ELR (cell line): Measurements from ENCODE around the gene FANCE.

ENCODE experiments used
- DNase-seq: peaks from one replicate; pipeline ENCODE4 v3.0.0-alpha.2; 2015; ENCODE audit warnings: low read depth

FANCE gene

DNA sequence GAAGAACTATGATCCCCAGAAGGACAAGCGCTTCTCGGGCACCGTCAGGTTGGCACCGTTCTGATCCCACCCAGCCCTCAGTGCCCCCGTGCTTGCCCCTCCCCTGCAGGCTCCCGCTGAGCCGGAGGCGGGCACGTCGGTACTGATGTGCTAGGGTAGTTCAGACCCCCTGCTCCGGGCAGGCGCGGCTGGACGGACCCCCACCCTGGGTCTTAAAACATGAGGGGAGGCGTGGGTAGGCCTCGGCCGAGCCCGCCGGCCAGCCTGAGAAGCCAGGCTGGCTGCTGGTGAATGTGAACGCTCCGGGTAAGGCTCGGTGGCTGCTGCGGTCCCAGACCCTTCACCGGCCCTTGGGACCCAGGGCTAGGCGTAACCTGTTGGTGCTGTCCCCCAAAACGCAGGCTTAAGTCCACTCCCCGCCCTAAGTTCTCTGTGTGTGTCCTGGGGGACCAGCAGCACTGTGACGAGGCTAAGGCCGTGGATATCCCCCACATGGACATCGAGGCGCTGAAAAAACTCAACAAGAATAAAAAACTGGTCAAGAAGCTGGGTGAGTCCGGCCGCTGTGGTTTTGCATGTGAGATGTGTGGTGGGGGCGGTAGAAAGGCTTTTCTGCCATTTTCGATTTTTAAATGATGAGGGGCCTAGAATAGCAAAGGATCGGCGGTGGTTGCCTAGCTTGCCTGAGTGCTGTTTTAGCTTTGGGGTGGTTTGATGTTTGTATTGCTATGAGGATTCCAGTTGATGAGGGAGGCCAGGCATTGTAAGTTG, 17.0 kb downstream of the FANCE start:
- peak; percentile 21 for DNase-seq

DNA sequence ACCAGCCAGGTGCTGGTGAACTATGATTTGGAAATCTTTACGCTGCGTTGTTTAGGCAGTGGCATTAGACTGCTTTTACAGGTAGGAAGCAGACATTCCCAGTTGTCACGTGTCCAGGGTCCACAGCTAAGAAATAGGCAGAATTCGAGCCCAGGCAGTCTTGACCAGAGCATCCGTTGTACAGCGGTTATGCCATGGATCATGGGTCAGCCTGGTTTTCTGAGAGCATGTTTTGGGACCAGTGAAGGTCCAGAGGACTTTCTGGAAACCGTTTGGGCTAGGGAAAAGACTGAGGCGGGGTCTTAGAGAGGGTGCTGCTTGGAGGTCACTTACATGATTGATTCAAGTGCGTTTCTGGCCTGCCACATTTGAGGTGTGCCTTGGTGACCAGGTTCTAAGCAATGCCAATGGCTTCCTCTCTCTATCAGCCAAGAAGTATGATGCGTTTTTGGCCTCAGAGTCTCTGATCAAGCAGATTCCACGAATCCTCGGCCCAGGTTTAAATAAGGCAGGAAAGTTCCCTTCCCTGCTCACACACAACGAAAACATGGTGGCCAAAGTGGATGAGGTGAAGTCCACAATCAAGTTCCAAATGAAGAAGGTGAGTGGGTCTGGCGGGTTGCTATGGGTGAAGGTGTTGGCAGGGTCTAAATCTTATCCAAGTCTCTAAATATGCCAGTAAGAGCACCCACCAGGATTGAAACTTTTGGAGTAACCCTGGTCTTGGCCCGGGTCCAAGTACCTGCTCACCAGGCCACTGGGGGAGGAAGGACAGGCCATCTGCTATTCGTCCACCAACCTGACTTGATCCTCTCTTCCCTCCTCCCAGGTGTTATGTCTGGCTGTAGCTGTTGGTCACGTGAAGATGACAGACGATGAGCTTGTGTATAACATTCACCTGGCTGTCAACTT, 17.9 kb downstream of the FANCE start:
- DNase-seq, result peak; percentile 62

DNA sequence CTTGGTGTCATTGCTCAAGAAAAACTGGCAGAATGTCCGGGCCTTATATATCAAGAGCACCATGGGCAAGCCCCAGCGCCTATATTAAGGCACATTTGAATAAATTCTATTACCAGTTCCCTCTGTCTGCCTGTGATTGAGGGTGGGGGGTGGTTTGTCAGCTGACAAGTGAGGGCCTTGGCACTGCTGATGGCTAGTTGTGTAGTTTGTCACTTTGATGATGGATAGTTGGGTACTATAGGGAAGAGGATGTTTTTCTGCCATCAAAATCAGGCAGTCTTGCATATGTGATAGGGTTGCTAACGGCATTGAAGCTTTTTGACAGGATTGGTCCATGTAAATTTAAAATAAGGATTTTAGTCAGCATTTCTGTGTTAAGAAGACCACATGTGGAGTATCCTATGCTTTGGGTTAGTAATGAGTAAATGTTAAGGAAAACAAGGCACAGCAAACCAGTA, 18.6 kb downstream of the FANCE start:
- no peak for DNase-seq

DNA sequence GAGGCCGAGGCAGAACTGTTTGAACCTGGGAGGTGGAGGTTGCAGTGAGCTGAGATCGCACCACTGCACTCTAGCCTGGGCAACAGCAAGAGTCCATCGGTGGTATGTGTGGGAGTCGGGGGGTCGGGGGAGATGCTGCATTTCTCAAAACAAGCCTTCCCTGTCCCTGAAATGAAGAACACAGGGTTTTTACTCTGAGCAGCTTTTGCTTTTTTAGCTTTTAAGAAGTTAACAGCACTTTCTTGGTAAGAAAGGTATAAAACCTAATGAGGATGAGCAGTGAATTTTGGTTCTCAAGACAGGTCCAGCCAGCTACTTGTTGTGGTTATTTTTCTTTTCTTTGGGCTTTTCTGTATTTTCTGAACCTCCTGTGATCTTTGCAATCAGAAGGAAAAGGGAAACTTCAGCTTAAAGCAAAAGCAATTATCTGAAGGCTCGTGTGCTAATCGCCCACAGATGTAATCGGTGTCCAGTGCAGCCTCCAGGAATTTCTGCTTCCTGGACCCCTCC, 19.8 kb downstream of the FANCE start:
- peak; percentile 18 for DNase-seq

DNA sequence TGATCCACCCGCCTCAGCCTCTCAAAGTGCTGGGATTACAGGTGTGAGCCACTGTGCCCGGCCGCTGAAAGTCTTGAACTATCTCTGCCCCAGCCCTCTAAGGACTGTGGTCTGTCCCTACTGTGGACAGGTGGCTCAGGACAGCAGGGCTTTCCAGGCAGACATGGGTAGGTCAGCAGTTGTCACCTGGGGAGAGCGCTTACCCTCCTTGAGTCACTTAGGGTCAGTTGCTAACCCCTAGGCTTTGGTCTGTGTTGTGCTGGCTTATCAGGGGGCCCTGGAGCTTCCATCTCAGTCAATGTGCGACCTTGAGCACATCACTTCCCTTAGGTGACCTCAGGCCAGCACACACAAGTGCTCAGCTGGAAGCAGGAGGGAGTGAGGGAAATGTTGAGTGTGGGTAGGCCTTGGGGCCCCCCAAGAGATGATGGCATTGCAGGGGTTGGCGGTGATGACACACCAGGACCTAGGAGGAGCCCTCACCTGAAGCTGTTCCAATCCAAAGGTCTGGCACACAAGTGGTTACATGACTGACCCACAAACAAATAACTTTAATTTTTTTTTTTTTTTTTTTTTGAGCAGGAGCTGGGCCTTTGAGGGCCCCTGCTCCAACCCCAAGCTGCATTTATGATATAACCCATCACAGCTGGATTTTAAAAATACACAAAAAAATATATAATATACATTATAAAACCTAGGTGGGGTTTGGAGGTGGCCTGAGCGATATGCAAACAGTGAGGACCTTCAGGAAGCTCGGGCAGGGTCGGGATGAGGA, 21.1 kb downstream of the FANCE start:
- peak; percentile 43 for DNase-seq

DNA sequence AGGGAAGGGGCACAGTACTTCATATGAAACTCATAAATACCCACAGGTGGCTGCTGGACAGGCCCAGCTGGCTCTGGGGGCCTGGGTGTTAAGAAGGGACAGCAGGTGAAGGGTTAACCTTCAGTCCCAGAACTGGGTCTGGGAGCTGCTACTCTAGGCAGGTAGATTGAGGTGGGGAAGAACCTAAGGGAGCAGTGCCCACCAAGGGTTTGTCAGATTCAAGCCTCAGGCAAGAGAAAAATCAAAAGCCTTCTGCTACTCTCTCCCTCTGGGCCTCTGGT, 21.7 kb downstream of the FANCE start:
- DNase-seq, result no peak

DNA sequence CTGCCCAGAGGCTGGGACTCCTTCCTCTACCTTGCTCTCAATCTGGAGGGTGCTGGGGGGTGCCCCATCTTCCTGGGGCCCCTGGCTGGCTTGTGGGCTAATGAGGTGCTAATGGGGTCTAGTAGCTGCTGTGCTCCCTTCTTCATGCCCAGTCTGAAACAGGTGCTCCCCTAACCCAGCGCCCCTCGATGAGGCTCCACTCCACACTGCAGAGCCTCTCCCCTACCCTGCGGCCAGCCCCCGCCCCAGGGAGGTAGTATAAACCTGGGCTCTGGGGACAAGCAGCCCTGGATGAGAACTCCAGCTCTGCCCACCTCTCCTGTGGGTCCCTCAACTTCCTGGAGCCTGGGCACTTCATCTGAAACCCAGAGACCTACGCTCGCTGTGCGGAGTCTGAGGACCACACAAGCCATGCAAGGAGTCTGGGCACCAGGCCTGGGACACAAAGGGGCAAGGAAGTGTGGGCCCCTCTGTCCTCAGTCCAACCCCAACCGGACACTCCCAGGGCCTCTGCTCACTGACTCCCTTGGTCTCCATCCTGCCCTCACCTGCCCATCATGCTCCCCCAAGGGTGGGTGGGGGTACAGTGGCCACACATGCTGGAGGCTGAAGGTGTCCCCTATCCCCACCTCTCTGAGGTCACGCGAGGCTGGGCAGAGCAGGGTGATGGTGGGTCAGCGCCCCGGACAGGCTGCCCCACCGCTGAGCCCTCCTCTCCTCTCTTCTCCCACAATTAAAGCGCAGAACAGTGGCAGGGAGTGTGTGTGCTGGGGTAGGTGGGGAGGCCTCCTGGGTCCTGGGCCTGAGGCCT, 22.2 kb downstream of the FANCE start:
- DNase-seq, result peak; percentile 49

DNA sequence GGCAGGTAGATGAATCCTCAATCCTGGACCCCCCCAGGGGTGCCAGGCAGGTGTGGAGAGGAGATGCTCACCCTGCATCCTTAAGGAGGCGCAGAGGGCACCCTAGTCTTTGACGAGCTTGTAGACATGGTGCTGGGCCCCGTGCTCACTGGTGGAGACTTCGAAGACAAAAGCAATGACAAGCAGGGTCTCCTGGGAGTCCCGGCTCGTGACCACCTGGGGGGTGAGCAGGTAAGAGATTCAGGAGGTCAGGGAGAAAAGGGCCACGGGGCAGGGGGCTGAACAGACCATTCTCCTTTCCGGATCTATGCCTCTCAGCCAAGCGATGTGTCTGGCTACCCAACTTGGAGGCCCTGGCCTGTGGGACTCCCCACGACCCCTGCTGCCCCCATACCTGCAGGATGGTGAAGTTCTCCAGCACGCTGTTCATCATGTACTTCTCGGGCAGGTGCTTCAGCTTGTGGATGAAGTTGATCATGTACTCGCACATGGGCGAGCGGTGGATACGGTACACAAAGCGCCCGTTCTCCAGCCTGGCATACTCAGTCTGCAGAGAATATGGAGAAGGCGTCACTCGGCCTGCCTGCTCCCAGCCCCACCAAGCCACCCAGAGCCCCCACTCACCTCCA, 22.9 kb downstream of the FANCE start:
- no peak for DNase-seq

DNA sequence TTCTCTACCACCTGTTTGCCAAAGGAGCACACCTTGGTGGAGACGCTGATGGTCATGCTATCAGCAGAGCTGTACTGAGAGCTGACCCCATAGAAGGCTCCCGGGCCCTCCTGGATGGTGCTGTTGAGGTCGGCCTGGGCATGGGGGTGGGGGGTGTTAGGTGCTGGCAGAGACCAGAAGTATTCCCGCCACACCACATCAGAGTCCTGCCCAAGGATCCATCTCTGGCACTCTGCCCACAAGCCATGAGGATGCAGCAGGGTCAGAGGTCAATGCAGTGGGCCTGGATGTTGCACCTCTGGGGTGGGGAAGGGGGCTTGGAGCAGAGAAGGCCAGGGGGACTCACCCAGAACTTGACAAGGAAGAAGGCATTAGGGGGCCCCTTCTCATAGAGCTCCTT, 23.4 kb downstream of the FANCE start:
- no peak for DNase-seq

DNA sequence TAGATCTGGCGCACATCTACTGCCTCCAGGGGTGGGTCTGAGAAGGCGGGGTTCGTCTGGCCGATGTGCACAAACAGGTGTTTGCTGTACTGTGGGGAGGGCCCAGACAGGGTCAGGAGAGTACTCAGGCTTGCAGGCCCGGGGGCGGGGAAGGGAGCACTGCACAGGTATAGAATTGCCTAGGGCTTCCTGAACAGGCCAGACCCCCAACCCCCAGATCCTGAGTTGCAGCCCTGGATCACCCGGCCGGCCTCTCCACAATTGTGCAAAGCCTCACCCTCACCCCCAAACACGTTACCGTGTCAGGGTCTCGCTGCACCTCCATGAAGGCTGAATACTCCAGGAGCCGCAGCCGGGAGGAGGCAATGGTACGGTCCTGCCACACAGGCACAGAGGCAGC, 23.9 kb downstream of the FANCE start:
- peak; percentile 25 for DNase-seq

DNA sequence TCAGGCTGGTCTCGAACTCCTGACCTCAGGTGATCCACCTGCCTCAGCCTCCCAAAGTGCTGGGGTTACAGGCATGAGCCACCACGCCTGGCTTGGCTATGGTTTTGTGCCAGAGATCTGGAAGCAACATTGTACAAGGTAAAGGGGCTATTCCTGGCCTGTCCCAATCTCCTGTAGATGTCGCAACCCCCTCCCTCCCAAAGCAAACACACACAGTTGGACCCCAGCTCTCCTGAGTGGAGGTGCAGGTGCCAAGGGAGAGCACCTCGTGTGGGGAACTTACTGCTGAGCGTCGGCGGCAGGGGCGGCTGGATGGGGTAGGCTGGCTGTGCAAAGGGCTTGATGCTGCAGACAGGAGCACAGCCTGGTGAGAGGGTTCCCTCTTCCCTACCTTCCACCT, 24.9 kb downstream of the FANCE start:
- no peak for DNase-seq

DNA sequence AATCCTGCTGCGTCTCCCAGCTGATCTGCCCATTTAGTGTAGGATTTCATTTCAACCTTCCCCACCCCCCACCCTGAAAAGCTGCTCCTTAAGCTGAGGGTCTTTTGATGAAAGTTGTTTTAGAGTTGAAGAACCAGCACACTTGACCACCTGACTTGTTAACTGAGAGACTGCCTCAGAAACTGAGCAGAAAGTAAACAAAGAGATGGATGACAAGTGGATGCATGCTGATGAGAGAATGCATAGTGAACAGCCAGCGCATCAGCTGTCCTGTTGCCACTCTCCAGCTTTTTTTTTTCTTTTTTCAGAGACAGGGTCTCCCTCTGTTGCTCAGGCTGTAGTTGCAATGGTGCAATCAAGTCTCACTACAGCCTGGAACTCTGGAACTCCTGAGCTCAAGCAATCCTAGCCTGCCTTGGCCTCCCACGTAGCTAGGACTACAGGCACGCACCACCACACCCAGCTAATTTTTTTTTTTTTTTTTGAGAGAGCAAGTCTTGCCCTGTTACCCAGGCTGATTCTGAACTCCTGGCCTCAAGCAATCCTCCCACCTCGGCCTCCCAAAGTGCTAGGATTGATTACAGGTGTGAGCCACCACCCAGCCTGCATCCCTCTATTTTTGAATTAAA, 25.5 kb downstream of the FANCE start:
- no peak for DNase-seq

DNA sequence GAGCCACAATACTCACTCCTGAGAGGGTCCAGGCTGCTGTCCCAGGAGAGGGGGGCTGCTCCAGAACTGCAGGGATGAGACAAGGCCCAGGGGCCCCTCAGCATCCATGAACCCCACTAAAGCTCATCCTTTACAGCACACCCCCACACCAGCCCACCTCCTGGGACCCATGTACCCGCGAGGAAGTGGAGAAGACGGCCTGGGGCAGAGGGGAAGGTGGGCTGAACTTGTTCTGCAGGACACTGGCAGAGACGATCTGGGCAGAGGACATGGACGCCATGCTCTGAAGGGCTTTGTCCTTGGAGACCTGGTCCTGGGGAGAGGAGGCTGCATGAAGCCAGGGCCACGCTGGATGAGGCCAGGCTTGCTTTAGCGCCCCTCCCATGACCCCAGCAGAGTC, 26.1 kb downstream of the FANCE start:
- no peak for DNase-seq

DNA sequence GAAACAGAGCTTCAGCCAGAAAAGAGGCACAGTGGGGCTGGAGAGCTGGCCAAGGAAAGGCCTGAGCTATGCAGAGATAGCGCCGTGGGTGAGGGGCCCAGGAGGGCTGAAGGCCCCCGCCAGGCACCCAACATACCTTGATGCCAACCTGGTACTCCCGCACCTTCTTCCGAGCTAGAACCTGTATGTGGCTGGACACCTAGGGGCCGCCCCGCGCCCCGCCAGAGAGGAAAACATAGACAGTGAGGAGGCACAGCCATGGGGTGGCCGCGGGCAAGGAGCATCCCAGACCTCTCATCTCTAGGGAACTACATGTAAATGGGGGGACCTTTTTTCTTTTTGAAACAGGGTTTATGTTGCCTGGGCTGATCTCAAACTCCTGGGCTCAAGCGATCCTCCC, 28.0 kb downstream of the FANCE start:
- no peak for DNase-seq

DNA sequence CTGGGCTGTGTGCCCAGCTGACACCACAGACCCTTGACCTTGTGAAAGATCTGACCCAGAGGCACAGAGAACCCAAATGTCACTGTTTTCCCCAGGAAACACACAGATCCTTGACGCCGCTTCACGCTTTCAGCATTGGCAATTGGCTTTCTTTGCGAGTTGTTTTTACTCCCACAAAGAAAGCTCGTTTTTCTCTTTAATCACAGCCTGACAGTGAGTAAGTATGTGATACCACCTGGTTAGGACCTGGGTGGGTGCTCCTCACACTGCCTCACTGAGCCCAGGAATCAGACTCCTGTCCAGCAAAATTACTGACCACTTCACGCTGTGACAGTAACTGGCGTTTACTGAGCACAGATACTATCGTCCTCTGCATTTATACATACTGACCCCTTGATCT, 29.1 kb downstream of the FANCE start:
- DNase-seq, result no peak

DNA sequence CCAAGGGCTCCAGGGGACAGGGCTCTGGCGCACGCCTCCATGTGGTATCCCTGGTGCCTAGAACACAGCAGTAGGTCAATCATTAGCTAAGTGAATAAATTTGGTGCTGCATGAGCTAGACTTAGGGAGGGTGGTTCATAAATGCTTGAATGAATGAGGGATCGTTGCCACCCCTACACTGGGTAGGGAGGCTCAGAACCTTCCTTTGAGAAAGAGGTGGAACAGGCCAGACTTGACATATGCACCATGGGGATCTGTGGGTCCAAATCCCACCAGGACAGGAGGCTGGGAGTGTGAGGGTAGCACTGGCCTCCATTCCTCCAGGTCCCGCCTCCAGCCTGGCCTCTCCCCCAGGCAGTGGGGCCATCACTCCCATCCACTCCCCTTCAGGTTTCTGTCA, 30.9 kb downstream of the FANCE start:
- DNase-seq, result no peak

DNA sequence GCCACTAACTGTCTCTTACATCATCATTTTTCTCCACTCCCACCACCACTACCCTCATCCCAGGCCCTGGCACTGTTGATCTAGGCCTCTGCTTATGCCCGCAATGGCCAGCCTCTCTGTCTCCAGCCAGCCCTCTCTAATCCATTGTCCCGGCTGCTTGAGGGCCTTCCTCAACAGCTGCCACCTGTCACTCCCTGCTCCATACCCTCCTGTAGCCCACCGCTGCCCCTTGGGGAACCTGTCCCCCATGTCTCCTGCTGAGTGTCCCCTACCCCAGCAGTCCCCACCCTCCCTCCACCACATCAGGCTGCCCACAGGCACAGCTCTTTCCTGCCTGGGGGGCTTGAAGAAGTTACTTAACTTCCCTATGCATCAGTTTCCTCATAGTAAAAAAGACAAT, 31.4 kb downstream of the FANCE start:
- DNase-seq, result no peak

DNA sequence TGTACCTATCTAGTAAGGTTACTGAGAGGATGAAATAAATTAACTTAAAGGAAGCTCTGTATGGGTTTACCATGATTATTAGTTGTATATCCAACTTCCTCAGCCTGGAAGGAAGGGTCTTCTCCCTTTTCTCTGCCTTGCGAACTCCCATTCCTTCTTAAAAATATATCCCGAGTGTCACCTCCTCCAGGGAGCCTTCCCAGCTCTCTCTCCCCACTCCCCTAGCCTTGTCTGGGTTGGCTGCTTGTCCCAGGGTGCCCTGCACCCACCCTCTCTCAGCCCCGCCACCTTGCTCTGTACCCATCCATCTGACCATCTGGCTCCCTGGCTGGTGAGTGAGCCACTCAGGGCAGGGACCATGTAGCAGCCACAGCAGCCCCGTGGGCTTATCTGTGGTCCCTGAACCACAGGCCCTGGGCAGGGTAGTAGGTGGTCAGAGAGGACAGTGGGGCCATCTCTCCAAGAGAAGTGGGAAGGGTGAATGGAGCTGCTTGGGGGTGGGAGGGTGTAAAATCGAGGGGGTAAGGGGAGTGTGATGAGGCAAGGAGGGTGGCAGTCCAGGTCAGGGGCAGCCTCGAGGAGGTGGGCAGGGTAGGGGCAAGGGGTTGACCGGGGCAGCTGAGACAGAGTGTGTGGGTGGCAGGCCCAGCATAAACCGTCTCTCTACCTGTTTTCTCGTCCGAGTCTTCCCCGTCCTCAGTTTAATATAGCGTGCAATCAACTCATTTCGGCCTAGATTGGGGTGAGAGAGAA, 31.9 kb downstream of the FANCE start:
- DNase-seq, result no peak

DNA sequence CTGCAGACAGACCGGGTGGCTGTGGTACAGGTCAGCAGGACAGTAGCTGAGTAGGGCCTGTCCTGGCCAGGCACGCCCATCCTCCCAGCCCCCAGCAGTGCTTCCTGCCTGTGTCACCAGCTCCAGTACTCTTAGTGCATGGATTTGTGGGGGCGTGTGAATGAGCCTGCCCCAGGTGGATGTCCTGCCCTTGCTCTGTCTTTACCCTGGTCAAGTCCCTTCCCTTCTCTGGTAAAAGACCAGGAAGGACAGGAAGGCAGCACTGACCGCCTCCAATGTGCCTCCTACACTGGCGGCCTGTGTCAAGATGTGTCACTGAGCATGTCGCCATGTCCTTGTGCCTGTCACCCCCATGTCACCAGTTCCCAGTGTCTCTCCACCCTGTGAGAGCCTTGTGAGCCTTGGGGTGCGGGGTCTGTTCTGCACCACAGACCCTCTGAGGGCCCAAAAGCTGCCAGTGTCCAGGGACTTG, 32.8 kb downstream of the FANCE start:
- peak; percentile 78 for DNase-seq

DNA sequence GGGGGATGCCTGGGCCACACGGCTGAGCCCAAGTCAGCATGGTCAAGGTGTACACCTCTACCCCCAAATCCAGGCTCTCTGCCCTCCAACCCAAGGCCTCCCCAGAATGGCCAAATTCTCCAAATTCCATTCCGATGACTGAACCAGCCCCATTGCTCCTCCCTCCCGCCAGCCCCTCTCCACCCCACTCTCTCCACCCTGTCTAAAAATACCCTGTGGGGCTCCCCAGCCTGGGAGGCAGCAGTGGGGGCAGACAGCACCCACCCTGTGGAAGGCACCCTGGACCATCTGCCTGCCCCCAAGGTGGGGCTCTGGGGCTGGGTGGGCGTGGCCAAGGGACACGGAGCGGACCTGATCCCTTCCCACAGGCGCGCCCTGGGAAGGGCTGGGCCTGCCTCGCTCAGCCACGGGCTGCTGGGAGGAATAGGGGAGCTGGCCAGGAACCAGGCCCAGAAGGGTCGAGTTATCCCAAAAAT, 33.3 kb downstream of the FANCE start:
- DNase-seq, result peak; percentile 79
